GM21576 (cell line): Measurements from ENCODE around the gene NR3C2.

Experiments
- ATAC-seq: cut with Tn5 transposase; IDR thresholded peaks from one replicate; pipeline ENCODE4 v1.9.1; 2021; ENCODE audit warnings: mild to moderate bottlenecking, moderate library complexity; ENCODE audit not compliant: unreplicated experiment

The NR3C2 gene

GRCh38 chr4:148266240-148266639 lies 176.0 kb downstream of the NR3C2 start:
- ATAC-seq, result no peak

- ATAC-seq, result no peak
These were observed 176.6 kb downstream of the NR3C2 start for GRCh38 chr4:148265627-148266026.

- ATAC-seq, result no peak
These were observed 178.4 kb downstream of the NR3C2 start for GRCh38 chr4:148263802-148264201.

GRCh38 chr4:148263127-148263526 lies 179.1 kb downstream of the NR3C2 start:
- no peak for ATAC-seq

GRCh38 chr4:148261848-148262247 lies 180.4 kb downstream of the NR3C2 start:
- no peak for ATAC-seq

- no peak for ATAC-seq
These were observed 182.4 kb downstream of the NR3C2 start for GRCh38 chr4:148259841-148260240.

GRCh38 chr4:148258535-148258934 lies 183.7 kb downstream of the NR3C2 start:
- no peak for ATAC-seq

- ATAC-seq, result no peak
These were observed 186.9 kb downstream of the NR3C2 start for GRCh38 chr4:148255344-148255720.

GRCh38 chr4:148254621-148255343 lies 187.4 kb downstream of the NR3C2 start:
- no peak for ATAC-seq

- ATAC-seq, result no peak
These were observed 188.4 kb downstream of the NR3C2 start for GRCh38 chr4:148253768-148254167.

- no peak for ATAC-seq
These were observed 193.4 kb downstream of the NR3C2 start for GRCh38 chr4:148248824-148249223.

- no peak for ATAC-seq
These were observed 197.2 kb downstream of the NR3C2 start for GRCh38 chr4:148245015-148245414.

GRCh38 chr4:148243837-148244236 lies 198.4 kb downstream of the NR3C2 start:
- no peak for ATAC-seq

GRCh38 chr4:148240241-148240640 lies 202.0 kb downstream of the NR3C2 start:
- ATAC-seq, result no peak

- no peak for ATAC-seq
These were observed 202.7 kb downstream of the NR3C2 start for GRCh38 chr4:148239494-148239985.

- ATAC-seq, result no peak
These were observed 203.3 kb downstream of the NR3C2 start for GRCh38 chr4:148238811-148239493.

- ATAC-seq, result no peak
These were observed 204.1 kb downstream of the NR3C2 start for GRCh38 chr4:148238086-148238485.

GRCh38 chr4:148235809-148236208 lies 206.4 kb downstream of the NR3C2 start:
- ATAC-seq, result no peak

- ATAC-seq, result no peak
These were observed 212.4 kb downstream of the NR3C2 start for GRCh38 chr4:148229798-148230197.

- ATAC-seq, result no peak
These were observed 213.2 kb downstream of the NR3C2 start for GRCh38 chr4:148229028-148229427.

GRCh38 chr4:148227147-148227546 lies 215.1 kb downstream of the NR3C2 start:
- no peak for ATAC-seq

- ATAC-seq, result no peak
These were observed 215.9 kb downstream of the NR3C2 start for GRCh38 chr4:148226341-148226740.
